Astrocyte of the cerebellum (primary cell): ENCODE data around the gene MSANTD1.

Experiments used
- DNase-seq: peaks from one replicate; pipeline ENCODE4 v3.0.0-alpha.2; 2011; ENCODE audit warnings: low read depth
- H3K4me3 ChIP-seq: 2 replicates; pipeline ENCODE4 v1.5.1; 2011; ENCODE audit warnings: mild to moderate bottlenecking, low read depth, low read length, moderate library complexity
- in situ Hi-C: cut with HindIII; loops from 2 replicates; pipeline ENCODE4 v1.10.0; 2017; ENCODE audit warnings: low sequenced_read_pairs
- TF ChIP-seq, protein P1 (sequence below): IDR thresholded peaks from 2 replicates; pipeline ENCODE4 v1.5.1; 2012; ENCODE audit warnings: low read length, low read depth, moderate library complexity, mild to moderate bottlenecking; ENCODE audit errors: missing control alignments

The MSANTD1 gene

GRCh38 chr4:3271131-3271530 is 22.2 kb downstream of the MSANTD1 start:
- no peak overlapping the region for H3K4me3 ChIP-seq
- DNase-seq = no peak
- in situ Hi-C loops = no loop called here
- TF ChIP-seq, protein P1, sequence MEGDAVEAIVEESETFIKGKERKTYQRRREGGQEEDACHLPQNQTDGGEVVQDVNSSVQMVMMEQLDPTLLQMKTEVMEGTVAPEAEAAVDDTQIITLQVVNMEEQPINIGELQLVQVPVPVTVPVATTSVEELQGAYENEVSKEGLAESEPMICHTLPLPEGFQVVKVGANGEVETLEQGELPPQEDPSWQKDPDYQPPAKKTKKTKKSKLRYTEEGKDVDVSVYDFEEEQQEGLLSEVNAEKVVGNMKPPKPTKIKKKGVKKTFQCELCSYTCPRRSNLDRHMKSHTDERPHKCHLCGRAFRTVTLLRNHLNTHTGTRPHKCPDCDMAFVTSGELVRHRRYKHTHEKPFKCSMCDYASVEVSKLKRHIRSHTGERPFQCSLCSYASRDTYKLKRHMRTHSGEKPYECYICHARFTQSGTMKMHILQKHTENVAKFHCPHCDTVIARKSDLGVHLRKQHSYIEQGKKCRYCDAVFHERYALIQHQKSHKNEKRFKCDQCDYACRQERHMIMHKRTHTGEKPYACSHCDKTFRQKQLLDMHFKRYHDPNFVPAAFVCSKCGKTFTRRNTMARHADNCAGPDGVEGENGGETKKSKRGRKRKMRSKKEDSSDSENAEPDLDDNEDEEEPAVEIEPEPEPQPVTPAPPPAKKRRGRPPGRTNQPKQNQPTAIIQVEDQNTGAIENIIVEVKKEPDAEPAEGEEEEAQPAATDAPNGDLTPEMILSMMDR = no peak

DNA sequence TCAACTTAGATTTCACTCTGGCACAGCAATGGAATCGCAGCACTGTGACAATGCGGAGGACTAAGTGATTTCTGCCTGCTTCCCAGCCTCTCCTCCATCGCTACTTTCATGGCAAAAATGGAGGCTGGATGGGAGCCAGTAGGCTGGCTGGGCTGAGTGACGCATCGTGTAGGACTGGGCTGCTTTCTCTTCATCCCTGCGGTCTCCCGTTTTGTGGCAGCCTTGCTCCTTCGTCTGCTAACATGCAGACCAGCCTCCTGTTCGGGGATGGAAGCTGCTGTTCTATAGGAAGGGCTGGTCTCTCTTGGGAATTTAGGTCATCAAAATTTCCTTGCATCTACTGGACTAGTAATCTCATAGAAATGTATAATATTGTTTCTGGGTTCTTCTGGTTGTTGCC is 28.0 kb downstream of the MSANTD1 start:
- in situ Hi-C loops = no loop called here
- H3K4me3 ChIP-seq = no peak overlapping the region
- TF ChIP-seq, protein P1 = no peak
- peak; percentile 69 for DNase-seq

- no peak for DNase-seq
- no peak overlapping the region for H3K4me3 ChIP-seq
Observed at GRCh38 chr4:3280466-3280865, 31.5 kb downstream of the MSANTD1 start.

GRCh38 chr4:3283483-3283882 is 34.5 kb downstream of the MSANTD1 start:
- no peak overlapping the region for H3K4me3 ChIP-seq
- in situ Hi-C loops = no loop called here
- no peak for DNase-seq
- TF ChIP-seq, protein P1 = no peak

More at GRCh38 chr4:3280466-3280865, 31.5 kb downstream of the MSANTD1 start:
- TF ChIP-seq, protein P1 = no peak
- in situ Hi-C loops = no loop called here

DNA sequence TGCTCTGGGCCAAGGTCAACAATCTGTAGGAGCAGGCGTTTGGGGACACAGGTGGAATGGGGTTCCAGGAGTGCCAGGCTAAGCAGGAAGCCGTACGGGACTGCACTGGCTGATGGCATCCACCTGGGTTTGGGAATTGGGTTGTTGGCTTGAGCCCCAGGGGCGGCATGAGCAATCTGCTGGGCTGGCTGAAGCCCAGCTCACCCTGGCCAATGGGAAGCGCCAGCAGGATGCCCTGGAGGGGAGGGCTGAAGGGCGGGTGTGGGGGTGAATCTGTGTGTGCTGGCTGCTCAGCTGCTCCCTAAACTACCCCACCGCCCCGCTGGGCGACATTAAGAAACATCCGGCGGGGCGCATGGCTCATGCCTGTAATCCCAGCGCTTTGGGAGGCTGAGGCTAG is 35.0 kb downstream of the MSANTD1 start:
- in situ Hi-C loops = no loop called here
- TF ChIP-seq, protein P1 = no peak
- DNase-seq = no peak
- H3K4me3 ChIP-seq = no peak overlapping the region

GRCh38 chr4:3284734-3285557 is 36.0 kb downstream of the MSANTD1 start:
- in situ Hi-C loops = no loop called here
- no peak for DNase-seq
- TF ChIP-seq, protein P1 = no peak
- no peak overlapping the region for H3K4me3 ChIP-seq
